HUES64 (cell line): ENCODE measurements around the gene ST6GALNAC3.
A peak's percentile ranks its signal among the peaks of the same experiment; 100 is the strongest.
"Not testable (repeated sequence)": the region's sequence is repeated elsewhere in the genome, so short reads cannot be mapped to it uniquely, and the experiment has no call there.

ENCODE experiments used
- H3K27ac ChIP-seq: 2 replicates; pipeline ENCODE4 v1.7.0; 2013; ENCODE audit warnings: low read depth, low read length, inconsistent platforms
- H3K27me3 ChIP-seq: 2 replicates; pipeline ENCODE4 v1.6.1; 2013; ENCODE audit warnings: mild to moderate bottlenecking, low read length; ENCODE audit not compliant: insufficient read depth
- H3K36me3 ChIP-seq: 2 replicates; pipeline ENCODE4 v1.6.1; 2013; ENCODE audit warnings: mild to moderate bottlenecking, low read length; ENCODE audit not compliant: insufficient read depth
- H3K4me1 ChIP-seq: 2 replicates; pipeline ENCODE4 v1.6.1; 2013; ENCODE audit warnings: mild to moderate bottlenecking, low read length, moderate library complexity; ENCODE audit not compliant: insufficient read depth
- H3K4me3 ChIP-seq: 2 replicates; pipeline ENCODE4 v1.5.1; 2013; ENCODE audit warnings: mild to moderate bottlenecking, low read length, moderate library complexity
- H3K9ac ChIP-seq: 2 replicates; pipeline ENCODE4 v1.6.1; 2013; ENCODE audit warnings: mild to moderate bottlenecking, low read depth, low read length
- H3K9me3 ChIP-seq: 2 replicates; pipeline ENCODE4 v1.6.1; 2013; ENCODE audit warnings: low read depth, low read length; ENCODE audit not compliant: insufficient read depth
- WGBS: fragments of 150-250, 120-280 bp; methylation state at CpG from one replicate; pipeline ENCODE4 v1.1.7; 2013; ENCODE audit warnings: missing lambda C conversion rate; 5-methylcytosine and 5-hydroxymethylcytosine counted together

Gene ST6GALNAC3

DNA sequence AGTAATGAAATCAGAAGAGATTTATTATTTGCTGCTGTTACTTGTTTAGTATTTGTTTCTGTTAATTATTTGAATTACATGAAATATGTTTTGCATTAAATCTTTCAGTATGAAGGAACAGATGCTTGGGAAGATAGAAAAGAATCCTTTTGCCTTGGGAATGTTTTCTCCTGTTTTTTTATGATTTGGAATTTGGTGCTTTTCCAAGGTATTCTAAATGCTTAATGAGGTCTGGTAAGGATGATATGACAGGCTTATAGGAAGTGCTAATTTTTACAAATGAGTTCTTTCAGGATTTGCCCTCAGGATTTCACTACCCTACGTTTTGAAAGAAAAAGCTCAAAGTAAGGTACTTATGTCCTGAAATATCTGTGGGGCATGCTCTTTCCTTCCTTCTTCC is 25.6 kb upstream of the ST6GALNAC3 start:
- Histone ChIP-seq H3K4me3 (no peak overlapping the region), H3K9ac (no peak overlapping the region), H3K27ac (no peak overlapping the region), H3K4me1 (peaks cover 38% of the 10 kb centered on the region), H3K27me3 (no peaks in the 10 kb centered on the region), H3K9me3 (no peaks in the 10 kb centered on the region), H3K36me3 (no peaks in the 10 kb centered on the region)
- WGBS, result 60% methylated on average over 1 of the region's 1 CpG

DNA sequence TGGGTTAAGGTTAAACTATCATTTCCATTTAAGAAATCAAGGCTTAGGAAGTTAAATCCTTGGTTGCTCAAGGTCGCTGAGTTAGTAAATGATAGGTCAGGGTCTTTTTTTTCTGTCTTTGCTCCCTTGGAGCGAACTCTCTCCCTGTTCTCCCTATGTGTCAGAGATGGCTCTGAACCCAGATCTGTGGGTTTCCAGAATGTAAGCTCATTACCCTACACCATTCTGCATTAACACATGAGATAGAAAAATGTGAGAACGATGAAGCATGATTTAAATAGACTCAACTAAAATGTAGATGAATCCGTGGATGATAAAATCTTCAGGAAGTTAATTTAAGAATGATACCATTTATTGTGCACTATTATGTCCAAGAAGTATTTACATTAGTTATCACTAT is 25.0 kb upstream of the ST6GALNAC3 start:
- 88% methylated on average over 4 of the region's 4 CpGs for WGBS
- H3K27me3 ChIP-seq, result no peaks in the 10 kb centered on the region
- no peaks in the 10 kb centered on the region for H3K9me3 ChIP-seq
- no peak overlapping the region for H3K27ac ChIP-seq
- H3K36me3 ChIP-seq, result no peaks in the 10 kb centered on the region
- H3K4me3 ChIP-seq, result no peak overlapping the region
- no peak overlapping the region for H3K9ac ChIP-seq
- peaks cover 38% of the 10 kb centered on the region for H3K4me1 ChIP-seq

DNA sequence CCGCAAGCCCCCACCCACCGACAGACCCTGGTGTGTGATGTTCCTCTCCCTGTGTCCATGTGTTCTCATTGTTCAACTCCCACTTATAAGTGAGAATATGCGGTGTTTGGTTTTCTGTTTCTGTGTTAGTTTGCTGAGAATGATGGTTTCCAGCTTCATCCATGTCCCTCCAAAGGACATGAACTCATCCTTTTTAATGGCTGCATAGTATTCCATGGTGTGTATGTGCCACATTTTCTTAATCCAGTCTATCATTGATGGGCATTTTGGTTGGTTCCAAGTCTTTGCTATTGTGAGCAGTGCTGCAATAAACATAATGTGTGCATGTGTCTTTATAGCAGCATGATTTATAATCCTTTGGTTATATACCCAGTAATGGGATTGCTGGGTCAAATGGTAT is 24.5 kb upstream of the ST6GALNAC3 start:
- peaks cover 38% of the 10 kb centered on the region for H3K4me1 ChIP-seq
- WGBS, result 100% methylated on average over 2 of the region's 3 CpGs

DNA sequence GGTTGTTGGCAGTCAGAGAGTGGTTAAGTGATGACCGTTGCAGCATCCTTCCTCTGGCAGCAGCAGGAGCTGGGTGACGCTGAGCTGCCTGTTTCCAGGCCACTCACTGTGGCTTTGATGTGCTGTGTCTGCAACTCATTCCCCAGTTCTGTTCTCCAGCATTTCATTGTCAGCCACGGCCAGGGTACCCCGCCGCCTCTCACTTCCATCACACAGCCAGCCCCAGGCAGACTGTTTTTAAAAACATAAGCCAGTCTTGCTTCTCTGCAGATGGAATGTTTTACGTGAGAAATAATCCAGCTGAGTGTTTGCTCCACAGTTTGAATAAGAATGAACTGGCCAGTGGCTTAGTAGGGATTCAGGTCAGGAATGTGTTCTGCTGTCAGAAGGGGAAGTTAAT is 21.5 kb upstream of the ST6GALNAC3 start:
- Histone ChIP-seq H3K9ac (no peak overlapping the region), H3K36me3 (no peaks in the 10 kb centered on the region), H3K9me3 (no peaks in the 10 kb centered on the region), H3K27ac (peak overlapping the region; percentile 74), H3K27me3 (no peaks in the 10 kb centered on the region), H3K4me1 (peaks cover 33% of the 10 kb centered on the region), H3K4me3 (no peak overlapping the region)
- WGBS, result 9% methylated on average over 6 of the region's 6 CpGs

More for the DNA sequence above, 24.5 kb upstream of the ST6GALNAC3 start:
- not testable (repeated sequence) for H3K9ac ChIP-seq, H3K27me3 ChIP-seq, H3K9me3 ChIP-seq, H3K36me3 ChIP-seq, H3K4me3 ChIP-seq, H3K27ac ChIP-seq

DNA sequence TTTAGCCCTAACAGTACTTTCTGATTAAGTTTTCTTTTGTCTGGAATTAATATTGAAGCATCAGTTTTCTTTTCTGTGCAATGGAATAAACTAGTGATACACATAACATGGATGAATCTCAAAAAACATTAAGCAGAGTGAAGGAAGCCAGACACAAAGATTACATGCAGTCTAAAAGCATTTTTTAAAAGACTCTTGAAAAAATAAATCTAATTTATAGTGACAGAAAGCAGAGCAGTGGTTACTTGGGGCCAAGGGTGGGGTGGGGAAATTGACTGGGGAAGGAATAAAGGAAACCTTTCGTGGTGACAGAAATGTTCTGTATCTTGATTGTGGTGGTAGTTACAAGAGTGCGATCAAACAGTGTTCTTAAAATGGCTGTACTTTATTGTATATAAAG is 20.2 kb upstream of the ST6GALNAC3 start:
- no peaks in the 10 kb centered on the region for H3K27me3 ChIP-seq
- peaks cover 19% of the 10 kb centered on the region for H3K4me1 ChIP-seq
- no peak overlapping the region for H3K27ac ChIP-seq
- H3K9me3 ChIP-seq, result no peaks in the 10 kb centered on the region
- WGBS, result 89% methylated on average over 2 of the region's 2 CpGs
- no peak overlapping the region for H3K9ac ChIP-seq
- no peak overlapping the region for H3K4me3 ChIP-seq
- H3K36me3 ChIP-seq, result no peaks in the 10 kb centered on the region

DNA sequence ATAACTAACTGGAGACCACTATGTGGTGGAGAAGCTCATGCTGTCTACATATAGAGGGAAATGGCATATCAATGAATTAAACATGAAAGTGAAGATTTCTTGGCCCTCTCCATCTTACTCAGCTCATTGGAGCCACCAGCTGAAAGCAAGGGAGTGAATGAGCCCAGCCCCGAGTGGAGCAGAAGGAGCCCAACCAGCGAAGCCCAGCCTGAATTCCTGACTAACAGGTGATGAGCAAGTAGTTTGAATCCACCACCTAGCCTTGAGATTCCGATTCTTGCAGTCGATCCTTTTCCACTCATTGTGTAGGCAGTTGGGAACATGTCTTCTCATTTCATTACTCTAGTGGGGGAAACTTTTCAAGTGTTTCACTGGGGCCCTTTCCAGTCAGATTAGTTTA is 18.6 kb upstream of the ST6GALNAC3 start:
- no peaks in the 10 kb centered on the region for H3K27me3 ChIP-seq
- no peak overlapping the region for H3K4me3 ChIP-seq
- peaks cover 17% of the 10 kb centered on the region for H3K4me1 ChIP-seq
- no peak overlapping the region for H3K27ac ChIP-seq
- no peaks in the 10 kb centered on the region for H3K9me3 ChIP-seq
- 92% methylated on average over 4 of the region's 4 CpGs for WGBS
- no peak overlapping the region for H3K9ac ChIP-seq
- H3K36me3 ChIP-seq, result no peaks in the 10 kb centered on the region

DNA sequence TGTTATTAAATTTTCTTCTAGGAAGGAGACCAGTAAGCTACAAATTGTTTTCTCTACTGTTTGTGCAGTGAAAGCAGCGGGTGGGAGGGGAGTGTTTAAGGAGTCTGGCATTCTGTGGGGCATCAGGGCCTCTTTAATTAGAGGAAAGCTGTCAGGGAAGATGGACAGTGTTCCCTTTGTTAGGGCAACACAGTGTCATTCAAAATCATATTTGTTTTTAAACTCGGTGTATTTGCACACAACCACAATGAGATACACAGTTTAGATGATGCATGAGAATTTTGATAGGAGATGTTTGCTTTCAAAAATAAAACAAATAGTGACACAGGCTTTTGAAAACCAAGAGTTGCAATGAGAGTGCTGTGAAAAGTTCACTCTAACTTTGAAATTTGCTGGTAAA is 15.1 kb upstream of the ST6GALNAC3 start:
- Histone ChIP-seq H3K4me1 (no peaks in the 10 kb centered on the region), H3K9ac (no peak overlapping the region), H3K27me3 (no peaks in the 10 kb centered on the region), H3K9me3 (no peaks in the 10 kb centered on the region), H3K36me3 (no peaks in the 10 kb centered on the region), H3K4me3 (no peak overlapping the region), H3K27ac (no peak overlapping the region)
- WGBS, result 88% methylated on average over 2 of the region's 2 CpGs

DNA sequence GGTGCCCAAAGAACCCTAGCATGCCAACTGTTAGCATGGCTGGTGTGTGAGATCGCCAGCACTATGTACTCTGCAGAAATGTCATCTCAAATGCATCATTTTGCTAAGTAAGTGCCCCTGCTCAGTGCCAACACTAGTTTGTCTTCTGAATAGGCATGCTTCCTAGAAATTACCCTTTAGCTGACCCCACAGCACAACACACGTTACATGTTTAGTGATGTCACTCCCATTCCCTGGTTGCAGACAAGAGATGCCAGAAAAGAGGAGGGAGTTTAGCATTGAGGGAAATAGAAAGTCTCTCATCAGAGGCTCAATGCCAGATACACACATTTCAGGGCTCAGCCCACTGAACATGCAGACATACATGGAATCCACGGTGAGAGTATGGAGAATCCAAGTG is 9.3 kb upstream of the ST6GALNAC3 start:
- WGBS, result 97% methylated on average over 3 of the region's 3 CpGs
- Histone ChIP-seq H3K4me3 (no peak overlapping the region), H3K4me1 (no peaks in the 10 kb centered on the region; the same call in 1 of the 2 replicates)

DNA sequence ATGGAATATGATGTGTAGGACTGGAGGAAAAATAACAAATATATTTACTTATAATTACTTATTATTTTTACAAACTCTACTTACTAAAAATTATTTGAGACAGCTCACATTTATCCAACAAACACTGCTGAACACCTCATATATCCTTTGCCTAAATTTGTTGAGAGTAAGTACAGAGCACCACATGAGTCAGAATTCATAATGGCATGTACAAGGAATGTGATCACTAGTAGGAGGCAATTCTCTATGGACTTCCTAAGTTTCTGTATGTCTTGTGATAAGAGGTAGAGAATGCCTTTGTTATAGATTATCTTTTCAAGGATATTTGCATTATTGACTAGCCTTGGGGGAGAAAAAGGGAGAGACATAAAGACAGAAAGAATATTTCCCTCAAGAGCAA is 8.2 kb upstream of the ST6GALNAC3 start:
- H3K9ac ChIP-seq, result no peak overlapping the region
- H3K36me3 ChIP-seq, result no peaks in the 10 kb centered on the region
- H3K9me3 ChIP-seq, result no peaks in the 10 kb centered on the region
- H3K27ac ChIP-seq, result no peak overlapping the region
- no peaks in the 10 kb centered on the region for H3K27me3 ChIP-seq
- no peak overlapping the region for H3K4me3 ChIP-seq
- H3K4me1 ChIP-seq, result no peaks in the 10 kb centered on the region; the same call in 1 of the 2 replicates

More for the DNA sequence above, 9.3 kb upstream of the ST6GALNAC3 start:
- no peak overlapping the region for H3K9ac ChIP-seq
- H3K27me3 ChIP-seq, result no peaks in the 10 kb centered on the region
- H3K27ac ChIP-seq, result no peak overlapping the region
- H3K36me3 ChIP-seq, result no peaks in the 10 kb centered on the region
- H3K9me3 ChIP-seq, result no peaks in the 10 kb centered on the region

DNA sequence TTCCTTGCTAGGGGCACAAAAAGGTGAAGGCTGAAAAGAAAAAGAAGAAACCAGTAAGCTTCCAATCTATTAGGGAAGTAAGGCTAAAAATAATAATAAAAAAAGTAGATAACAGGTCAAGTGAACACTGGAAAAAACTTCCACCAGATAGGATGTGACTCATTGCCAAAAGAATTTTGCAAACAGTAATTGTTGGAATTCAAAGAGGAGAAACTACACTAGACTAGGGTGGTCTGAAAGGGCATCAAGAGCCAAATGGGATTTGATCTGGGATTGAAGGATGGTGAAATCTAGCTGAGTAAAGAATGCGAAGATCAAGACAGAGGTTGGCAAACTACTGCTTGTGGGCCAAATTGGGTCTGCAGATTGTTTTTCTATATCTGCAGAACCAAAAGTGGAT is 6.0 kb upstream of the ST6GALNAC3 start:
- Histone ChIP-seq H3K9me3 (no peaks in the 10 kb centered on the region), H3K4me3 (no peak overlapping the region), H3K36me3 (no peaks in the 10 kb centered on the region), H3K27ac (no peak overlapping the region), H3K27me3 (peaks cover 3% of the 10 kb centered on the region; the same call in 1 of the 2 replicates), H3K4me1 (no peaks in the 10 kb centered on the region; the same call in 1 of the 2 replicates), H3K9ac (no peak overlapping the region)
- 90% methylated on average over 1 of the region's 1 CpG for WGBS

DNA sequence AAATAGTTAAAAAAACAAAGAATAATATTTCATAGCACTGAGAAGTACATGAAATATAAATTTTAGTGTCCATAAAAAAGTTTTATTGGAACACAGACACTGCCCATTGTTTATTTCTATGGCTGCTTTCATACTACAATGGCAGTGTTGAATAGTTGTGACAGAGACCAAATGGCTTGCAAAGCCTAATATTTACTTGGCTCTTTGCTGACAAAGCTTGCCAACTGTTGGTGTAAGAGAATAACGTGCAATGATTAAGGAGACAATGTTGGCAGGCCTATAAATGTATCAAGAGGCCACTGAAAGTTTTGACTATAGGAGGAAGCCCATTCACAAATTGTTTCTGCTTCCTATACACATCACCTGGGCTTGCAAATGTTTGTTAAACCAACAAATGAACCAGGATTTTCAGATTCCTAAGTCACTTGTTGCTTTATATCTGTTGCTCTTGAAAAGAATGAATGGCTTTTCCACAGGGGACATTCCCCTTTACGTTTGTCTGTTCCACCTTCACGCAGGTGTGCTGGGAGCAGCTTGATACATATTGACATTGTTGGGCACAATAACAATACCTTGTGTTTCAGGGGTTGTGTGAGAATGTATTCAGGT is 5.5 kb upstream of the ST6GALNAC3 start:
- no peaks in the 10 kb centered on the region for H3K36me3 ChIP-seq
- WGBS, result 92% methylated on average over 3 of the region's 3 CpGs
- H3K4me1 ChIP-seq, result peaks cover 3% of the 10 kb centered on the region; the same call in 1 of the 2 replicates
- H3K27me3 ChIP-seq, result peaks cover 8% of the 10 kb centered on the region; the same call in 1 of the 2 replicates
- no peak overlapping the region for H3K27ac ChIP-seq
- no peaks in the 10 kb centered on the region for H3K9me3 ChIP-seq
- no peak overlapping the region for H3K9ac ChIP-seq
- no peak overlapping the region for H3K4me3 ChIP-seq

DNA sequence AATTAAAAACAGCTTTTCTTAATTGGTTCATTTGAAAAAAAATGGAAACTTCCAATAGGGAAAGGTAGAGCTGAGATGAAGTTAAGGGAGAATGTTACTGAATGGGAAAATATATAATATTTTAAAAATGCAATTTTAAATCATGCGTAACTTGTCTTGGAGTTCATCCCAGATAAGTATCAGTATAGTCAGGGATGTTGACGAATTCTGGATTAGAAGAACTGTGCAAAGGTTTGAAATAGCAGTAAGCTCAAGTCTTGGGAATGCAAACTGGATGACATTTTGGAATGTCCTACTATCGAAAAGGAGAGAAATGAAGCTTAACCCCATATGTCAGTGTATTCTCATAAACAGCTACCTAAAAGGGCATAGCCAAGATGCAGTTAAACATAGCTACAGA is 4.0 kb upstream of the ST6GALNAC3 start:
- Histone ChIP-seq H3K9me3 (no peaks in the 10 kb centered on the region), H3K27ac (no peak overlapping the region), H3K27me3 (peaks cover 9% of the 10 kb centered on the region; the same call in 1 of the 2 replicates), H3K4me3 (no peak overlapping the region), H3K9ac (no peak overlapping the region), H3K36me3 (no peaks in the 10 kb centered on the region), H3K4me1 (peaks cover 4% of the 10 kb centered on the region; the same call in 1 of the 2 replicates)
- WGBS, result 91% methylated on average over 3 of the region's 3 CpGs
